H9 (cell line): ENCODE data around the gene ADAM22. TPM values are rescaled to one million over a fixed set of nuclear protein-coding genes. Genes with fewer than 3 reads are reported as not detected.

Experiments used
- DNase-seq: peaks from one replicate; pipeline ENCODE4 v3.0.0-alpha.2; 2017
- H2AFZ ChIP-seq: one replicate; pipeline ENCODE4 v1.6.1; 2013; ENCODE audit warnings: mild to moderate bottlenecking, low read length, control low read depth, moderate library complexity
- H2AK5ac ChIP-seq: 2 replicates; pipeline ENCODE4 v1.6.1; 2013; ENCODE audit warnings: low read length, control low read depth, mixed read lengths; ENCODE audit not compliant: insufficient read length
- H2BK120ac ChIP-seq: one replicate; pipeline ENCODE4 v1.6.1; 2013; ENCODE audit warnings: low read depth, mild to moderate bottlenecking, low read length, control low read depth, inconsistent platforms; ENCODE audit not compliant: poor library complexity, severe bottlenecking
- H2BK12ac ChIP-seq: 2 replicates; pipeline ENCODE4 v1.6.1; 2013; ENCODE audit warnings: low read length, control low read depth, mixed read lengths, low read depth; ENCODE audit not compliant: insufficient read length
- H2BK15ac ChIP-seq: 2 replicates; pipeline ENCODE4 v1.6.1; 2013; ENCODE audit warnings: low read depth, low read length, control low read depth
- H2BK20ac ChIP-seq: one replicate; pipeline ENCODE4 v1.6.1; 2013; ENCODE audit warnings: low read depth, mild to moderate bottlenecking, low read length, control low read depth, inconsistent platforms; ENCODE audit not compliant: poor library complexity, severe bottlenecking
- H2BK5ac ChIP-seq: 2 replicates; pipeline ENCODE4 v1.6.1; 2013; ENCODE audit warnings: low read length, control low read depth, mixed read lengths; ENCODE audit not compliant: insufficient read length
- H3K14ac ChIP-seq: 2 replicates; pipeline ENCODE4 v1.6.1; 2013; ENCODE audit warnings: low read length, control low read depth; ENCODE audit not compliant: insufficient read depth
- H3K18ac ChIP-seq: 2 replicates; pipeline ENCODE4 v1.6.1; 2013; ENCODE audit warnings: low read depth, mild to moderate bottlenecking, mixed read lengths, low read length, control low read depth; ENCODE audit not compliant: insufficient read length
- H3K23ac ChIP-seq: 2 replicates; pipeline ENCODE4 v1.6.1; 2013; ENCODE audit warnings: low read length, control low read depth, mixed read lengths, low read depth; ENCODE audit not compliant: insufficient read length
- H3K23me2 ChIP-seq: 2 replicates; pipeline ENCODE4 v1.6.1; 2013; ENCODE audit warnings: low read depth, mild to moderate bottlenecking, mixed read lengths, low read length, control low read depth; ENCODE audit not compliant: insufficient read length, poor library complexity, severe bottlenecking
- H3K27ac ChIP-seq: 2 replicates; pipeline ENCODE4 v1.5.1; 2013; ENCODE audit warnings: low read length, control low read depth, mixed read lengths, low read depth; ENCODE audit not compliant: insufficient read length
- H3K27me3 ChIP-seq: 2 replicates; pipeline ENCODE4 v1.6.1; 2013; ENCODE audit warnings: low read length, control low read depth, inconsistent platforms; ENCODE audit not compliant: insufficient read depth
- H3K4ac ChIP-seq: 2 replicates; pipeline ENCODE4 v1.6.1; 2013; ENCODE audit warnings: low read depth, mild to moderate bottlenecking, control low read depth, inconsistent platforms, low read length, moderate library complexity
- H3K4me1 ChIP-seq: 2 replicates; pipeline ENCODE4 v1.6.1; 2013; ENCODE audit warnings: low read length, control low read depth, inconsistent platforms; ENCODE audit not compliant: insufficient read depth
- H3K4me2 ChIP-seq: 2 replicates; pipeline ENCODE4 v1.6.1; 2013; ENCODE audit warnings: low read length, control low read depth, mixed read lengths; ENCODE audit not compliant: insufficient read length, insufficient read depth
- H3K56ac ChIP-seq: 2 replicates; pipeline ENCODE4 v1.6.1; 2013; ENCODE audit warnings: low read depth, mild to moderate bottlenecking, mixed read lengths, low read length, control low read depth; ENCODE audit not compliant: insufficient read length
- H3K79me1 ChIP-seq: 2 replicates; pipeline ENCODE4 v1.6.1; 2013; ENCODE audit warnings: low read depth, mild to moderate bottlenecking, moderate library complexity, low read length, control low read depth, inconsistent platforms; ENCODE audit not compliant: insufficient read depth, poor library complexity, severe bottlenecking
- H3K79me2 ChIP-seq: 2 replicates; pipeline ENCODE4 v1.6.1; 2013; ENCODE audit warnings: low read length, control low read depth, inconsistent platforms; ENCODE audit not compliant: insufficient read depth
- H3K9ac ChIP-seq: 2 replicates; pipeline ENCODE4 v1.6.1; 2013; ENCODE audit warnings: low read length, control low read depth, mixed read lengths; ENCODE audit not compliant: insufficient read length; ENCODE audit errors: extremely low read depth
- H3K9me3 ChIP-seq: one replicate; pipeline ENCODE4 v1.6.1; 2013; ENCODE audit warnings: low read depth, low read length, inconsistent platforms; ENCODE audit not compliant: control insufficient read depth
- H3T11ph ChIP-seq: one replicate; pipeline ENCODE4 v1.6.1; 2013; ENCODE audit warnings: mild to moderate bottlenecking, low read length, control low read depth, inconsistent platforms
- H4K20me1 ChIP-seq: one replicate; pipeline ENCODE4 v1.6.1; 2013; ENCODE audit not compliant: control insufficient read depth, insufficient read length, insufficient read depth
- H4K5ac ChIP-seq: 2 replicates; pipeline ENCODE4 v1.6.1; 2013; ENCODE audit warnings: low read depth, mild to moderate bottlenecking, mixed read lengths, low read length, control low read depth; ENCODE audit not compliant: insufficient read length
- H4K8ac ChIP-seq: replicated peaks from 2 replicates; pipeline ENCODE4 v1.6.1; 2013; ENCODE audit warnings: low read length, control low read depth, mixed read lengths, low read depth; ENCODE audit not compliant: insufficient read length
- H4K91ac ChIP-seq: 2 replicates; pipeline ENCODE4 v1.6.1; 2013; ENCODE audit warnings: low read depth, mild to moderate bottlenecking, moderate library complexity, mixed read lengths, low read length, control low read depth; ENCODE audit not compliant: insufficient read length
- H3K27ac Mint-ChIP-seq, 3 experiments: 2 replicates in 2 of 3; 3 replicates in 1 of 3; pipeline ENCODE4 v1.8.0; 2020 to 2021; ENCODE audit warnings: mixed read lengths in 3 of 3, mild to moderate bottlenecking in 1 of 3, moderate library complexity in 1 of 3
- H3K27me3 Mint-ChIP-seq: 2 replicates; pipeline ENCODE4 v1.8.0; 2021; ENCODE audit warnings: low read depth, mild to moderate bottlenecking, moderate library complexity, mixed read lengths
- H3K36me3 Mint-ChIP-seq, 3 experiments: 2 replicates in 2 of 3; 3 replicates in 1 of 3; pipeline ENCODE4 v1.8.0; 2020 to 2021; ENCODE audit warnings: low read depth in 3 of 3, mixed read lengths in 3 of 3; ENCODE audit not compliant: insufficient read depth in 1 of 3
- H3K4me1 Mint-ChIP-seq, 2 experiments: 2 replicates each; pipeline ENCODE4 v1.8.0; 2020; ENCODE audit warnings: mixed read lengths in 2 of 2
- H3K4me3 Mint-ChIP-seq, 2 experiments: 2 replicates in 1 of 2; 3 replicates in 1 of 2; pipeline ENCODE4 v1.8.0; 2020 to 2021; ENCODE audit warnings: mild to moderate bottlenecking in 2 of 2, mixed read lengths in 2 of 2, moderate library complexity in 1 of 2
- H3K9me3 Mint-ChIP-seq, 2 experiments: 2 replicates in 1 of 2; 3 replicates in 1 of 2; pipeline ENCODE4 v1.8.0; 2020; ENCODE audit warnings: mild to moderate bottlenecking in 2 of 2, mixed read lengths in 2 of 2, moderate library complexity in 1 of 2
- WGBS: extraction: QIAGEN DNeasy Blood & Tissue Kit; methylation state at CpG from one replicate; pipeline ENCODE4 v1.1.7; 2013; ENCODE audit warnings: missing lambda C conversion rate, low lambda C conversion rate, mixed read lengths; ENCODE audit not compliant: insufficient read length; ENCODE audit errors: extremely low coverage; 5-methylcytosine and 5-hydroxymethylcytosine counted together
- total RNA-seq: library from RNA; stranded (reverse); gene quantifications from 2 replicates; pipeline ENCODE4 v1.2.1, GENCODE V29; 2021
- TF ChIP-seq, protein P1 (sequence below): fragments of 200-600 bp; sonication (generic); conservative IDR thresholded peaks from 3 replicates; pipeline ENCODE4 v1.8.0; 2021; ENCODE audit warnings: antibody characterized with exemption, mild to moderate bottlenecking

The ADAM22 gene
- total RNA-seq, 1 experiment from 2014 or later: 8.7 TPM

DNA sequence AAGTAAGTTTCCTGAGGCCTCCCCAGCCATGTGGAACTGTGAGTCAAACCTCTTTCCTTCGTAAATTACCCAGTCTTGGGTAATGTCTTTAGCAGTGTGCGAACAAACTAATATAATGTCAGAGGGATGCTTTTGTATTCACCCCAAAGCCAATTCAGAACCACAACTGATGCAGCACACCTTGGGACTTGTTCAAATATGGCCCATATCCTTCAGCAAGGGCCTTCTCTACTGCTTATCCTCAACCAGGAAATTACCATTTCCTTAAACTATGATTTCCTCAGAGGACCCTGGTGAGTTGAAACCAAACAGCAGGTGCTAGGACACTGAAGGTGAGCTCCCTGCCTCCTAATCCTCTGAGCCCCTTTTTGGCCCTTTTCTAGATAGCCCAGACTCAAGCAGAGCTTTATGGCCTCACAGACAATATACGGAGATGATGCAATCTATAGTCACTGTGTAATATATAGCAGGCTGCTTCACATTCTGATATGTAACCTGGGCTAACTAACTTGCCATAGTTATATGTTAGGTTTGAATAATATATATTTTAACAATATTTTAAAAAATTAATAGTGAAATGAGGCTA lies 270.6 kb downstream of the ADAM22 start:
- Histone ChIP-seq H2BK20ac (peak overlapping the region; percentile 60), H3K18ac (no peak overlapping the region), H3K4me1 (peaks cover 9% of the 10 kb centered on the region; the same call in 1 of the 2 replicates), H4K20me1 (no peaks in the 10 kb centered on the region), H3K23ac (no peak overlapping the region), H3K79me1 (no peaks in the 10 kb centered on the region), H3K4me2 (no peak overlapping the region), H3K23me2 (no peaks in the 10 kb centered on the region), H3K4ac (no peak overlapping the region), H2AK5ac (no peak overlapping the region), H4K91ac (no peak overlapping the region), H3K14ac (no peak overlapping the region), H3K27ac (no peak overlapping the region), H3K56ac (no peak overlapping the region), H3K79me2 (no peaks in the 10 kb centered on the region), H4K5ac (no peak overlapping the region), H2BK5ac (no peak overlapping the region), H3K9me3 (no peaks in the 10 kb centered on the region), H2AFZ (no peak overlapping the region), H3K27me3 (no peaks in the 10 kb centered on the region), H3T11ph (no peak overlapping the region), H3K9ac (no peak overlapping the region), H2BK15ac (no peak overlapping the region), H4K8ac (no peak overlapping the region), H2BK12ac (no peak overlapping the region), H2BK120ac (no peak overlapping the region)
- WGBS: no CpG with 5 or more reads among the region's 3 CpGs
- Mint-ChIP-seq H3K9me3 (no peaks in the 10 kb centered on the region), H3K27me3 (no peaks in the 10 kb centered on the region), H3K27ac (peak overlapping the region; percentile 42 to 88 (median 85); a peak in 2 of 7 replicates), H3K4me1 (peaks cover 24 to 41% of the 10 kb centered on the region in 2 experiments), H3K36me3 (peaks cover 31 to 51% (median 49%) of the 10 kb centered on the region in 3 experiments; a peak in 6 of 7 replicates), H3K4me3 (no peak overlapping the region)
- DNase-seq: no peak
- TF ChIP-seq, protein P1, sequence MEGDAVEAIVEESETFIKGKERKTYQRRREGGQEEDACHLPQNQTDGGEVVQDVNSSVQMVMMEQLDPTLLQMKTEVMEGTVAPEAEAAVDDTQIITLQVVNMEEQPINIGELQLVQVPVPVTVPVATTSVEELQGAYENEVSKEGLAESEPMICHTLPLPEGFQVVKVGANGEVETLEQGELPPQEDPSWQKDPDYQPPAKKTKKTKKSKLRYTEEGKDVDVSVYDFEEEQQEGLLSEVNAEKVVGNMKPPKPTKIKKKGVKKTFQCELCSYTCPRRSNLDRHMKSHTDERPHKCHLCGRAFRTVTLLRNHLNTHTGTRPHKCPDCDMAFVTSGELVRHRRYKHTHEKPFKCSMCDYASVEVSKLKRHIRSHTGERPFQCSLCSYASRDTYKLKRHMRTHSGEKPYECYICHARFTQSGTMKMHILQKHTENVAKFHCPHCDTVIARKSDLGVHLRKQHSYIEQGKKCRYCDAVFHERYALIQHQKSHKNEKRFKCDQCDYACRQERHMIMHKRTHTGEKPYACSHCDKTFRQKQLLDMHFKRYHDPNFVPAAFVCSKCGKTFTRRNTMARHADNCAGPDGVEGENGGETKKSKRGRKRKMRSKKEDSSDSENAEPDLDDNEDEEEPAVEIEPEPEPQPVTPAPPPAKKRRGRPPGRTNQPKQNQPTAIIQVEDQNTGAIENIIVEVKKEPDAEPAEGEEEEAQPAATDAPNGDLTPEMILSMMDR: no peak
